RCC 7860 (cell line): ENCODE data around the gene DEF6.
"Not testable (repeated sequence)": the region's sequence is repeated elsewhere in the genome, so short reads cannot be mapped to it uniquely, and the experiment has no call there.

Experiments used
- DNase-seq: peaks from one replicate; pipeline ENCODE4 v3.0.0-alpha.2; 2015; ENCODE audit warnings: low spot score
- FAIRE-seq: peaks from 2 replicates; lab custom pipeline; 2012; peaks lifted over from hg19 to GRCh38; lab: Jason Lieb, UNC

DEF6 gene

DNA sequence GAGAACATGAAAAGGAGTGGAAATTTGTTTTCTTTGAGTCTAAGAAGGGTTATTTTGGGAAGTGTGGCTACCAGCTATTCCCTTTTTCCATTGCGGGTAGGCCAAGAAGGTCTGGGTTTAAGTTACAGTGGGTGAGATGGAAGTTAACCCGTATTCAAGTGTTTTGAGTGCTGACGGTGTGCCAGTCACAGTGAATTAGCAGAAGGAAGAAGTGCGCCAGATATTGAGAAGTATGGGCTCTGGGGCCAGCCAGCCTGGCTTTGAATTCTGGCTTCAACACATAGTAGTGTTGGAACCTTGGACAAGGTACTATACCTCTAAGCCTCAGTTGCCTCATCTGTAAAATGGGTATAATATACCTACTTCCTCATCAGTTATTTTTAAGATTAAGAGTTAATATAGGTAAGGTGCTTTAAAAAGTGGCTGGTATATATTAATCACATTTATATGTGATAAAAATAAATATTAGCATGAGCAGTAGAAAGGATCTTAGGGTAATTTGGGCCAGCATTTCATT, 21.8 kb upstream of the DEF6 start:
- no peak for DNase-seq
- FAIRE-seq: no peak

DNA sequence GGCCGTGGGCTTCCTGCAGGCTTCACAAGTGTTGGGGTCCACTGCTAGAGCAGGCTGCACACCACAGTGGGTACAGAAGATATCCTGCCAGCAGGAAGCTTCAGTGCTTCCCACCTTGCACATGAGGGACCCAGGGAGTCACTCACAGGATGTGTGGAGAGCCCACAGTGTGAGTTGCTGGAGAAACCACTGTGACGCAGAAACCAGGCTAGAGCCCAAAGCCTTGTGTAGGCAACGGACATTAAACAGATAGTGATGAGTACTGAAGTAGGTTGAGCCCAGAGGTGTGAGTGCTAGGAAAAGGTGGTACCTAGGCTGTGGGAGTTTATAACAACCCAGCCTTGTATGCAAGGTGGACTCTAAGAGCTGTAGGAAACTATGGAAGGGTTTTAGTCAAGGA, 18.9 kb upstream of the DEF6 start:
- FAIRE-seq: no peak
- DNase-seq: no peak

DNA sequence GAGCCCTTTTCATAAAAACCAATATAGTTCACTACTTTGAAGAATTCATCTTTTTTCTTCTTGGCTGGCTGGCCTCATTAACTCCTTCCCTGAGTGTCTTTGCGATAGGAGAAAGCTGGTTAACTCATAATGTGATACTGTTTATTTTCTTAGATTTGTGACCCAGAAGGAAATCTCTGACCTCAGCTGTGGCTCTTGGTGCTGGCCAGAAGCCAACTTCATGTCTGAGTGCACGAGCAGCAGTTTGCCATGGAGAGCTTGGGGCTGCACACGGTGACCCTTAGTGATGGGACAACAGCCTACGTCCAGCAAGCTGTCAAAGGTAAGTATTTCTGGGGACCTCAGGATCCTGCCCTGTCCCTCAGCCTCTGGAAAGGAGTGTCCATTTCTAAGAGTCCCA, 16.7 kb upstream of the DEF6 start:
- DNase-seq (no peak), FAIRE-seq (no peak)

DNA sequence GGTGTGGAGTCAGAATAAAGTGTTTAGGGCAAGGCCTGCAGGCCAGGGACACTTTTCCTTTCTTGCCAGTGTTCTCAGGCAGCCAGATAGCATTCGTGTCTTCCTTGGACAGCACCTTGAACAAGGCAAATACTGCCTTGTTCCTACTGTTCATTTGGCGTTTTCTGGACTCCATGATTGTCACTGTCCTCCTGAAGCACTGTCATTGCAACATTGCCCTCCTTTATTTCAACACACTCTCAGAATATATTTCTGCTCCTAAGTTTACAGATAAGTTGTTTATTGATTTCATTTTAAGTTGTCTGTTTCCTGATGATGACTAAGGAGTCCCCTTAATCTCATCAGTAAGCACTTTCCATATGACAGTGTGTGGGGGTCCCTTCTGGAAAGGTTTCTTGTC, 15.1 kb upstream of the DEF6 start:
- no peak for FAIRE-seq
- no peak for DNase-seq

DNA sequence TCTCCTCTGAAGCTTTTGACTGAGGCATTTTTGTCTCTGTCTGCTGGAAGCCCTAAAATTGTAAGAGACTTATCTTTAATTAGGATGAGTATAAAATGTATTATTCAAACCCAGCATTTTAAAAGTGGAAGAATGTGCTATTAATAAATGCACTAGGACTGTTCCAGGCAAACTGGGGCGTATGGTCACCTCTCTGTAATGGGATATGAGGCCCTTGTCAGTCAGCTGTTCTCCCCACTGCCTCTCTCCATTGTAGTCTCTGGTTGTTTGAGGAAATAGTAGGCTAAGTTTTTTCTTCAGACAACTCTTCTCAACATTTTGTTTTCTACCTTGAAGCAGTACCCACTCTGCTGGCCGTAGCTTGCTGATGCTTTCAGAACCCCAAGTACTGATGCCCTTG, 14.3 kb upstream of the DEF6 start:
- FAIRE-seq (no peak), DNase-seq (no peak)

DNA sequence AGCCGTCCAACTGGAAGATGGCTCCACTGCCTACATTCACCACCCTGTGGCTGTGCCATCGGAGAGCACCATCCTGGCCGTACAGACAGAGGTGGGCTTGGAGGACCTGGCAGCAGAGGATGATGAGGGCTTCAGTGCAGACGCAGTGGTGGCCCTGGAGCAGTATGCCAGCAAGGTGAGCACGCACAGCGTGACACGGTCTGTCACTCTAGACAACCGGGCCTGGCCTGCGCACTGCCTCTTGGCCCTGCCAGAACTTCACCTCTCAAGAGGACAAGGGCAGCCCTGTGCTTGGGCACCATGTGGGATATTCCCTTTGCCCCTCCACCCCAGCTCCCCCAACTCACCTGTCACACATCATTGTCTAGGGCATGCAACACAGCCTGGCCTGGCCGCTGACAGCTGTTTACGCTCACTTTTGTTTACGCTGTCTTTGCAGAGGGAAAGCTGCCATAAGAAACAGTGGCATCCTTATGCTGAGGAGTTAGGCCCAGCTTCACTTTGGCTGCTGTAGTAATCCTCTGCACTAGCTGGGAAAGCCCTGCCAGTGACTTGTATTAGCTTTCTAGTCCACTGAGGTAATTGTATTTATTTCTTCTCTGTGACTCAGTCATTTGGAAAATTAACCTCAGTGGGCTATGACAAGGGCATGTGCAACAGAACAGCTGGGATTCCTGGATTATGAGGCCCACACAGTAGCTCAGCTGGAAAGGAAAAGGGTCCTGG, 9.8 kb upstream of the DEF6 start:
- FAIRE-seq: no peak
- DNase-seq: no peak

DNA sequence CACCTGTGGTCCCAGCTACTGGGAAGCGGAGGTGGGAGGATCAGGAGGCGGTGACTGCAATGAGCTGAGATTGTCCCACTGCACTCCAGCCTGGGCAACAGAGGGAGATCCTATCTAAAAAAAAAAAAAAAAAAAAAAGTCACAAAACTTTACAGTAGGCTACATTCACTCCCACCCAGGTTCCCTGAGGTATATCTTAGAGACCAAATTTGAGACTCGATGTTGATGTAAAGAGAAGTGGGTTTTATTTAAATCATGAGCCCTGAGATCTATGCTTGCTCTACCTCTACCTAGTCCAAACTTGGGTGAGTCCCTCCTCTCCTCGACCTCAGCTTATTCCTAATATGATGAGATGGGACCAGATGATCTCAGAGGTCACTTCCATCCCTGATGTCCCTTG, 8.8 kb upstream of the DEF6 start:
- no peak for FAIRE-seq
- no peak for DNase-seq

DNA sequence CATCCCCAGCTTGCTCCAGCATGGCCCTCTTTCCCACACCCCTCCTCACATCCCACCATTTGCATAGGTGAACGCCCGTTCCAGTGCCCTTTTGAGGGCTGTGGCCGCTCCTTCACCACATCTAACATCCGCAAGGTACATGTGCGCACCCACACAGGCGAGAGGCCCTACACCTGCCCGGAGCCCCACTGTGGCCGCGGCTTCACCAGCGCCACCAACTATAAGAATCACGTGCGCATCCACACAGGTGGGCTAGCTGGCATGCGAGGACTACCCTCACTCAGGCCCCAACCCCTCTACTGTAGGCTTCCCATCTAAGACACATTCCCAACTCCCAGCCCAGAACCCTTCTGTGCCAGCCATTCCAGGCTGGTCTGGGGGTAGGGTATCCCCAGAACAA, 6.1 kb upstream of the DEF6 start:
- DNase-seq: no peak
- FAIRE-seq: no peak

DNA sequence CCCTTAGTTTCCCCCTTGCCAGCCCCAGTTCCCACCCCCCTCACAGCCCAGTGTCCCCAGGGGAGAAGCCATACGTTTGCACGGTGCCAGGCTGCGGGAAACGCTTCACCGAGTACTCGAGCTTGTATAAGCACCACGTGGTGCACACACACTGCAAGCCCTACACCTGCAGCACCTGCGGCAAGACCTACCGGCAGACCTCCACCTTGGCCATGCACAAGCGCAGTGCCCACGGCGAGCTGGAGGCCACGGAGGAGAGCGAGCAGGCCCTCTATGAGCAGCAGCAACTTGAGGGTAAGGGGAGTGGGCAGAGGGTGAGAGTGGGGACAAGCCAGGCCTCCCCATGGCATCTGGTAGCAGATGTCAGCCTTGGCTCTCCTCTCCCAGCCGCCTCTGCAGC, 5.1 kb upstream of the DEF6 start:
- DNase-seq: no peak

DNA sequence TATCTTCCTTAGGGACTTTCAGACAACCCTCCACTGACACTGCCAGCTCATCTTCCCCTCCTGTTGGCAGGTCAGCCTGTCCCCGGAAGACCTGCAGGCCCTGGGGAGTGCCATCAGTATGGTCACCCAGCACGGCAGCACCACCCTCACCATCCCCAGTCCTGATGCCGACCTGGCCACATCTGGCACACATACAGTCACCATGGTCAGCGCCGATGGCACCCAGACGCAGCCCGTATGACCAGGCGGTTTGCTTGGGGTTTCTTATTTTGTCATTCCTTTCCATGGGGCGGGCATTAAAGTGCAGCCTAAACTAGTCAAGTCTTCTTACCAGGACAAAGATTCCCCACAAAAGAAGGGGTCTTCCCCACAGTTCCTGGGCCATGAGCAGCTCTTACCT, 3.9 kb upstream of the DEF6 start:
- DNase-seq: no peak
- no peak for FAIRE-seq

More for the DNA sequence above, 5.1 kb upstream of the DEF6 start:
- no peak for FAIRE-seq

DNA sequence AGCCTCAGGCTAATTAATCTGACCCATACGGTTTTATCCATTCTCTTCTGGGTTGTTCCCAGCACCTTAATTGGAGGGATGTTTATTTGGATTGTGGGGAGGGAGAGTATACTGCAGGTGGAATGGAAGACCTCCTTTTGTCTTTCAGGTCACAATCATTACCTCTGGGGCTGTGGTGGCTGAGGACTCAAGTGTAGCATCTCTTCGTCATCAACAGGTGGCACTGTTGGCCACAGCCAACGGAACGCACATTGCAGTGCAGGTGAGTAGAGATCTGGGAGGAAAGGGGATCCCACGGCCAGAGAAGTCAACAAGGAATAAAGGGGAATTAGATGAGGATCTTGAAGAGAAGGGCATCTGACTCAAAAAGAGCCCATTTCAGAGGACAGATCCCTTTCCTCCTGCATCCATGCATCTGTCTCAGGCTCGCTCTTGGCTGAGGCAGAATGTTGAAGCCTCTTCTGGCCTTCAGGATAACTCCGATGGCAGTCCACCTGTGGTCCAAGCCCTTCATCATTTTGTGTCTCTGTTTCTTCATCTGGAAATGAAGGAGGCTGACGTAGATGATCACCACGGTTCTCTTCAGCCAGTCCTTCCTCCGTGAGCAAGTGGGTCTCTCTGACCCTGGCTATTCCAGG, 3.2 kb upstream of the DEF6 start:
- FAIRE-seq (no peak), DNase-seq (peak; percentile 24)

DNA sequence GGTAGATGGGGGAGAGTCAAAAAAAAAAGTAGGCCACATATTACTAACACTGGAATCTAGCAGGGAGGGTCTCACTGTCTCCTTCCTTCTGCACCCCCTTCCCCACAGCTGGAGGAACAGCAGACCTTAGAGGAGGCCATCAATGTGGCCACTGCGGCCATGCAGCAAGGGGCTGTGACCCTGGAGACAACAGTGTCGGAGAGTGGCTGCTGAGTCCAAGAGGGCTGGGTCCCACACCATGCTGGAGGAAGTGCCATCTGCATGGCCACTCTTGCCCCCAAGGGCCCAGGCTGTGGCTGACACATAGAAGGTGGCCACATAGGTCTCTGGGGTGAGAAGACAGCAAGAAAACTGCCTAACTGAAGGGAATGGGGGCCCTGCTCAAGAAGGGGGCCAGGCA, 2.6 kb upstream of the DEF6 start:
- DNase-seq: no peak
- no peak for FAIRE-seq

DNA sequence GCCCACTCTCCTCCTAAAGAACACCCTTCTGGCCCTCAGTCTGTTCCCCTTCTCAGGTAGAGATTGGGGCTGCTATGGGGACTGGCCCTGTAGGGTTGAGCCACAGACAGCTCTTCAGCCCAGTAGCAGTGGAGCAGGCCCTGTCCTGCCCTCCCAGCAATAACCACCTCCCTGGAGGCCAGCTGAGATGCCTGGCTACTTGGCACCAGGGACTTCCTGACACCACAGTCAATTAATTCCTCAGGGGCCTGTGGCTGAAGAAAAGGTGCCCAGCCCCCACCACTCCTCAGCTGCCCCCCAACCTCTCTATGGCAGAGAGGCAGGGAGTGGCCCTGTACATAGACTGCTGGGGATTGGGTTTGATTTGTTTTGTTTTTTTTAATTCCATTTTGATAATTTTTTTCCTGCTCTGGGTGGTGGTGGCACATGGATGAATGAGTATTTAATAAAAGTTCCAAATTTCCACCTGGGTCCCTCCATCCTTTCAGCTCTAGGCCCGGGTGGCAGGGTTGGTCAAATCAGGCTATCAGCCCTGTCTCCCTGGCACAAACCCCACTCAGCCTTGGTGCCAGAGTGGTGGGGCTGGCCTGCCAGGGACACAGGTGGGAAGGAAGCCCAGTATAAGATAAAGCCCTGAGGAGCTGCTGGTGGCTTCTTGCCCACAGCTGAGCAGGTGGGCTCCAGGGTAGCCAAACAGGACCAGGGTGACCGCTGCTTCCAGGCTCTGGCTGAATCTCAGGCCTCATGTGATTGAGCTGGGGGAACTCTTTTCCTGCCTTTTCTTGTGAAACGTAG, 1.9 kb upstream of the DEF6 start:
- no peak for FAIRE-seq
- no peak for DNase-seq

DNA sequence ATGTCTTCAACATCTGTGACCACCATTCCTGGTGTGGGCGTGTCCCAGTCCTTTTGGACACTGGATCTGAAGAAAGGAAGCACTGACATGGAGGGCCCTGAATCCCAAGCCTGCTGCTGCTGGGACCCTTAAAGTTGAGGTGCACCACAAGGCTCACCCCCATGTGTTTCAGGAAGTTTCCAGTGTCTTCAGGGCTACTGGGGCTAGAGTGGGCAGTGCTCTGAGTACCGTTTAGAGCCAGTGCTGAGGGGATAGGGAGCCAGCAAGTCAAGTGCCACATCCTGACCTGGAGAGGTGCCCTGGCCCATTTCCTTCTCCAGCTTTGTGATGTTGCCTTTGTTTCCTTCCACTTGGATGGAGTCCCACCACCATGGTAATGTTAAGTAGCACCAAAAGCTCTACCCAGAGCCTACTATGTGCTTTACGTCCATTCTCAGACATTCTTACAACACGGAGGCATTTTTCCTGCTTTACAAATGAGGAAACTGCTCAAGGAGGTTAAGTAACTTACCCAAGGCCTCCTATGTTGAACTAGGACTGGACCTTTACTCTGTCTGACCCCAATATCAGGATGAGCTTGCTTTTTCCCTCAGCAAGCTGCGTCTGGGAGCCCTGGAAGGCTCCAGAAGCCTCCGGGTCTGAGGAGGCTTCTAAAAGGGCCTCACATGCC, 552 bp upstream of the DEF6 start:
- DNase-seq (no peak), FAIRE-seq (no peak)

DNA sequence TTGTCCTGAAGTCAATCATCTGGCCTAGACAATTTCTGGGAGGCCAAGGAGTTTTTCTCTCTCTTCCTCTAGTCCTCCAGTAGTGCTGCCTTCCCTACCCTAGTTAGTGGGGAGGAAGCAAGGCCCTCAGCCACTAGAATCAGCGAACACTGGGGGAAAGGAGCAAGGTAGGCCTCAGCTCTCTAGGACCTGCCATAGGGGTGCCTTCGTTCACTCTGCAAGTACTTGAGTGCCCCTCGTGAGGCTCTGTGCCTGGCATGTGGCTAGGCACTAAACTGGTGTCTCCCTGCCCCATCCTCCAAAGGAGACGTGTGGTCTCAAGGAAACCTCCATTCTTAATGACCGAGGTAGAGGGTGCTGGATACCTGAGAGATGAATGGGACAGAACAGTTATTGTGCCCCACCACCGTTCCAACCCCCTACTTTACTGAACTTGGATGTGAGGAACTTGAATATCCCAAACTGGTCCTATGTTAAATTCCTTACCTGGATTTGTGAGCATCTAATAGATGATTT, 1.1 kb downstream of the DEF6 start:
- no peak for FAIRE-seq
- DNase-seq: no peak

DNA sequence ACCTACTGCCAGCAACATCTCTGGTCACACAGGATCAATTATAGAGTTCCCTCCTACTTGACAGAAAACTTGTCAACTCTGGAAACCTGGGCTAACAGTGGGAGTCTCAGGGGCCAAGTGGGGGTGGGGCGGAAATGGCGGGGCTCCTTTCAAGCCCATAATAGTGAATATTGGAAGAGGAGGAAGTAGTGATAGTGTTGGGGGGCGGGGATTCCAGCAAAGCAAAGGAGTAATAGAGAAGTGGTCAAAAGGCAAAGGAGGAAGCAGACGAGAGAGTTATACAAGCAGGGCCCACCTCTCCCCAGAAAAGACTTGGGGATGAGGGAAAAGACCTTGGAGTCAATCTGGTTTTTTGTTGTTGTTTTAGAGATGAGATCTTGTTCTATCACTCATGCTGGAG, 2.1 kb downstream of the DEF6 start:
- no peak for DNase-seq
- FAIRE-seq: no peak

DNA sequence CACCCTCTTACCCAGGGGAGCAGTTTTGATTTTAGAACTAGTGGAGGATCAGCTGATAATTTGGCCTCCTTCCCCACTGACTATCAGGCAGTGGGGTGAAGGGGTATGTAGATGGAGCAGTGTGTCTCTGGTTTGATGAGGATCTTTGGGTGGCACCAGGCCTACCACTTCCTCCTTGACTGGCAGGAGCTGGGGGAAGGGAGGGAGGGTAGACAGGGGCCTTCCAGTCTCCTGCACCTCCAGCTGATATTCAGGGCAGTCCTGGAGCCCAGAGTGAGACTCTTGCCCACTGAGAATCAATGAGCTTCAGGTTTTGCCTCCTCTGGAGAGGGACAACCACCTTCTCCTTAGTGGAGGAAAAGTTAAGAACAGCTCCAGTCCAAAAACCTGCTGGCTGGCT, 3.2 kb downstream of the DEF6 start:
- DNase-seq: no peak

DNA sequence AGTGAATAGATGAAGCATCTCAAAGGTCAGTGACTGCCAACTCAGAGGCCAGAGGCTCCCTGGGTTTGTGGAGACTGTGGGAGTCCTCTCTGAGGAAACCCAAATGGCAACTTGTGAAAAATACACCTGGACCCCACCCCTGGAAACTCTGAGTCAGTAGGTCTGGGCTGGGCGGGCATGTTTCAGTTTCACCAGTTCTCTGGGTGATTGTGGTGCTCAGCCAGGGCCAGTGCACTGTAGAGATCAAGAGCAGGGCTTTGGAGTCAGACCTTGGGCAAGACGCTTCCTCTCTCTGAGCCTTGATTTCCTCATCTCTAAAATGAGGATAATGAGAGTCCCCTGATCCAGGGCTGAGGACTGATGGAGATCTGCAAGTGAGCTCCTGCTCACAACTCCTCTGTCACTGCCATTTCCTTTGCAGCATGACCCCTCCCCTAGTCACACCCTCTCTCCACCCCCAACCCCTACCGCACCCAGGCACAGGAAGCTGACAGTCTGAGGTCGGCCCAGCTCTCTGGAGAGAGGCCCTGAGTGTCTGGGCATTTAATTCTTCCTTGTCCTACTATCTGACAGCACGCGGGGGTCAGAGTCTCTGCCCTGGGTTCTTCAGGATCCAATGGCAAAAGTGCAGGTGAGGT, 5.1 kb downstream of the DEF6 start:
- DNase-seq (no peak), FAIRE-seq (no peak)

More for the DNA sequence above, 3.2 kb downstream of the DEF6 start:
- FAIRE-seq: no peak

DNA sequence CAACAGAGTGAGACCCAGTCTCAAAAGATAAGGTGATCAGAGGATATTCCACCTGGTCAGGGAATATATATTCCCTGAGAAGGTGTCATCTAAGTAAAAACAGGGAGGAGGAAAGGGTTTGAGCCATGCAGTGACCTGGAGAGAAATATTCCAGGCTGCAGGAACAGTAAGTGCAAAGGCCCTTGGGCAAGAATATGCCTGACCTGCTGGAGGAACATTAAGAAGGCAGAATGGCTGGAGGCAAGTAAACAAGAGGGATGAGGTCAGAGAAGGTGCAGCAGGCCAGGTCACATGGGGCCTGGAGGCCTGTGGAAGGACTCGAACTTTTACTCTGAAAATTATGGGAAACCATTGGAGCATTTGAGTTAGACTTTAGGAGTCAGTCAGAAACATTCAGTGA, 6.7 kb downstream of the DEF6 start:
- no peak for FAIRE-seq
- DNase-seq: no peak

DNA sequence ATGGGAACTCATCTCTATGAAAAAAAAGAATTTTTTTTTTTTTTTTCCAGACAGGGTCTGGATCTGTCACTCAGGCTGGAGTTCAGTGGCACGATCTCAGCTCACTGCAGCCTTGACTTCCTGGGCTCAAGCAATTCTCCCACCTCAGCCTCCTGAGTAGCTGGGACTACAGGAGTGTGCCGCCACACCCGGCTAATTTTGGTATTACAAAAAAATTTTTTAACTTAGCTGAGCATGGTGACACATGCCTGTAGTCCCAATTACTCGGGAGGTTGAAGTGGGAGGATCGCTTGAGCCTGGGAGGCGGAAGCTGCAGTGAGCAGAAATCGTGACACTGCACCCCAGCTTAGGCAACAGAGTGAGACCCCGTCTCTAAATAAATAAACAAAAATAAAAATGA, 7.5 kb downstream of the DEF6 start:
- FAIRE-seq (no peak), DNase-seq (no peak)

DNA sequence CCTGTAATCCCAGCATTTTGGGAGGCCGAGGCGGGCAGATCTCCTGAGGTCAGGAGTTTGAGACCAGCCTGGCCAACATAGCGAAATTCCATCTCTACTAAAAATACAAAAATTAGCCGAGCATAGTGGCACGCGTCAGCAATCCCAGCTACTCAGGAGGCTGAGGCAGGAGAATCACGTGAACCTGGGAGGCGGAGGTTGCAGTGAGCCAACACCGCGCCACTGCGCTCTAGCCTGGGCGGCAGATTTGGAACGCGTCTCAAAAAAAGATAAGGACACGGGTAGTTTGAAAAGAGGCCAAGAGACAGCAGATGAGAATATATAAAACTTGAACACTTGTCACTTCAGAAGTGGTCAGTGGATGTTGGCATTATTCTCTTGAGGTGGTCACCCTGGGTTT, 9.5 kb downstream of the DEF6 start:
- not testable (repeated sequence) for DNase-seq, FAIRE-seq
